GM21367 (cell line): ENCODE results near the gene HP1BP3.

Experiments
- ATAC-seq: cut with Tn5 transposase; IDR thresholded peaks from one replicate; pipeline ENCODE4 v1.9.1; 2021; ENCODE audit not compliant: unreplicated experiment

HP1BP3 gene

GRCh38 chr1:20715406-20715805 is 71.7 kb downstream of the HP1BP3 start:
- no peak for ATAC-seq

GRCh38 chr1:20713440-20713839 is 73.7 kb downstream of the HP1BP3 start:
- ATAC-seq: no peak

- no peak for ATAC-seq
These were observed 74.9 kb downstream of the HP1BP3 start for GRCh38 chr1:20712215-20712577.

GRCh38 chr1:20711285-20712214 is 75.6 kb downstream of the HP1BP3 start:
- ATAC-seq: no peak

- no peak for ATAC-seq
These were observed 76.4 kb downstream of the HP1BP3 start for GRCh38 chr1:20710469-20711284.

GRCh38 chr1:20709868-20710267 is 77.2 kb downstream of the HP1BP3 start:
- ATAC-seq: no peak

- ATAC-seq: no peak
These were observed 78.2 kb downstream of the HP1BP3 start for GRCh38 chr1:20708891-20709290.

- ATAC-seq: no peak
These were observed 79.0 kb downstream of the HP1BP3 start for GRCh38 chr1:20708057-20708456.

GRCh38 chr1:20706841-20707240 is 80.3 kb downstream of the HP1BP3 start:
- no peak for ATAC-seq

- no peak for ATAC-seq
These were observed 81.8 kb downstream of the HP1BP3 start for GRCh38 chr1:20705203-20705755.

- no peak for ATAC-seq
These were observed 82.5 kb downstream of the HP1BP3 start for GRCh38 chr1:20704390-20705202.

GRCh38 chr1:20703124-20703756 is 83.9 kb downstream of the HP1BP3 start:
- ATAC-seq: no peak

- ATAC-seq: no peak
These were observed 84.7 kb downstream of the HP1BP3 start for GRCh38 chr1:20702416-20702815.

- no peak for ATAC-seq
These were observed 85.3 kb downstream of the HP1BP3 start for GRCh38 chr1:20701847-20702246.

GRCh38 chr1:20701446-20701845 is 85.7 kb downstream of the HP1BP3 start:
- no peak for ATAC-seq

- no peak for ATAC-seq
These were observed 86.4 kb downstream of the HP1BP3 start for GRCh38 chr1:20700636-20701215.

- no peak for ATAC-seq
These were observed 87.5 kb downstream of the HP1BP3 start for GRCh38 chr1:20699558-20699957.

GRCh38 chr1:20698195-20698910 is 88.8 kb downstream of the HP1BP3 start:
- ATAC-seq: no peak

GRCh38 chr1:20697563-20697962 is 89.5 kb downstream of the HP1BP3 start:
- ATAC-seq: no peak
